Right ventricle myocardium inferior (tissue), 1 donor: ENCODE results near the gene AGFG2. TPM values are rescaled to one million over a fixed set of nuclear protein-coding genes. Genes with fewer than 3 reads are reported as not detected.
A peak's percentile ranks its signal among the peaks of the same experiment; 100 is the strongest.

Source experiments
- ATAC-seq: fragments of 200-7000 bp; cut with Tn5 transposase; one replicate; pipeline ENCODE4 v1.9.1; 2020; ENCODE audit warnings: mild to moderate bottlenecking, moderate library complexity
- DNase-seq: peaks from one replicate; pipeline ENCODE4 v3.0.0; 2021; ENCODE audit errors: missing footprints
- intact Hi-C: fragments of 100-400 bp; cut with DNase I; formaldehyde crosslinking; loops from one replicate; pipeline ENCODE4 v1.11.0; 2022
- total RNA-seq: library from RNA; stranded (reverse); fragmentation: NEBNext Ultra II Directional; extraction: Animal tissue kit (Norgen Biotek cat#: 25700); gene quantifications from one replicate; pipeline ENCODE4 v1.2.1, GENCODE V29; 2021
- donor health status: DM: no; HTN: yes; CAD: no; lungs with severe emphysema.

AGFG2 gene
- total RNA-seq, 1 donor from 2014 or later, result 21.5 TPM

DNA sequence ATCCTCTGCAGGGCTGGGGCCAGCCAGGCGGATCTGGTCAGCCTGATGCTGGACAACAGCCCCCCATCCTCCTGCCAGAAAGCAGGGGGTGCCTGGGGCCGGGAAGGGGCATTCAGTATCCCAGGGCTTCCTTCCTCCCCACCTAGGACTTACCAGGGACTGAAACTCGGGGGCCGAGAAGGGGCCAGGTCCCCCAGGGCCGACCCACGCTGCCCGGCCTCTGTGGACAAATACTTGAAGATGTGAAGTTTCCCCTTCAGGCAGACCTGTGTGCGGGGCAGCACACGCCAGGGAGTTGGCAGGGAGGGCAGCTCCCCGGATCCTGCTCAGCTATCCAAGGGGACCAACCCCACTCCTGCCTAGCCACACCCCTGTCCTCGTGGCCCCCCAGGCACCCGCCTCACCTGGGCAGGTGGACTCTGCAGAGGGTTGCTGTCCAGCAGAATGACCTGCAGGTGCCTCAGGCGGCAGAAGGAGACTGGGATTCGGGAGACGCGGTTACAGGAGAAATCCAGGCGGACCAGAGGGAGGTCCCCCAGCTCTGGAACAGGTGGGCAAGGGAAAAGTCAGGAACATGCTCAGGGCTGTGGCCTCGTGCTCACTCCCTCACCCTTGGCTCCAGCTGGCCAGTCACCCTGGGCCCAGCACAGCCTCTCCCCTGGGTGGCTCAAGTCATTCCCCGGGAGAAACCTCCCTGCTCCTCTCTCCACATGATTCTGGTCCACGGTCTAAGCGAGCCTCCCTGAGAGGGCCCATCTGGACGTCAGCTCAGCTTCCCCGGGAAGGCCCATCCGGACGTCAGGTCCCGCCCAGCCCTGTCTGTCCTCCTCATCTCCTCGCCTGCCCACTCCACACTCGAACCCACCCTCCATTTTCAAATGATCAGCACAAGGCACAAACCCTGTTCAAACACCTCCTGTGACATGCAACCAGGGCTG is 39.5 kb downstream of the AGFG2 start:
- peak; percentile 53 for DNase-seq
- intact Hi-C loops, result no loop called here
- ATAC-seq, result no peak

DNA sequence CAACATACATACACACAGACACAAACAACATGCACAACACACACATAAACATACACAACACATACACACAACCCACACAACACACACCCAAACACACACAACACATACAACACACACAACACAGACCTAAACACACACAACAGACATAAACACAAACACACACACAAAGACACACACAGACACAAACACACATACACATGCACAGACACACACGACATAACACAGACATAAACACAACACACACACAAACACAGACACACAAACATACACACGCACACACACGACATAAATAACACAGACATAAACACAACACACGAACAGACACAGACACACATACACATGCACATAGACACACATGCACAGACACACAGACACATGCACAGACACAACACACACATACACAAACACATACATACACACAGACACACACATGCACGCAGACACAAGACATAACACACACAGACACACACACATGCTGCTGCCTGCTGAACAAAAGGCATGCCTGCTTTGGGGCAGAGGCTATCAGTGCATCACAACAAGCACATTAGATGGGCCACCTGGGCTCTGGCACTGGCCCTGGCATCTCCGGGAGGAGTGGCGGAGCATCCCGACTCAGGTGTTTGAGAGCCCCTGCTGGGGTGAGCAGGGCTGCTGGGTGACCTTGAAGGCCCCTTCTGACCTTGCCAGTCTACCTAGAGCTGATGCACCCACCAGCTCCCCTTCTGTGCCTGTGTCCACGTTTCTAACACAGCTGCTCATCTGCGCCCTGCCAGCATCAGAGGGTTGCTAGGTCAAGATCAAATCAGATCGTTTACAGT is 41.7 kb downstream of the AGFG2 start:
- ATAC-seq (no peak), DNase-seq (no peak)
- intact Hi-C loops, result no loop called here

DNA sequence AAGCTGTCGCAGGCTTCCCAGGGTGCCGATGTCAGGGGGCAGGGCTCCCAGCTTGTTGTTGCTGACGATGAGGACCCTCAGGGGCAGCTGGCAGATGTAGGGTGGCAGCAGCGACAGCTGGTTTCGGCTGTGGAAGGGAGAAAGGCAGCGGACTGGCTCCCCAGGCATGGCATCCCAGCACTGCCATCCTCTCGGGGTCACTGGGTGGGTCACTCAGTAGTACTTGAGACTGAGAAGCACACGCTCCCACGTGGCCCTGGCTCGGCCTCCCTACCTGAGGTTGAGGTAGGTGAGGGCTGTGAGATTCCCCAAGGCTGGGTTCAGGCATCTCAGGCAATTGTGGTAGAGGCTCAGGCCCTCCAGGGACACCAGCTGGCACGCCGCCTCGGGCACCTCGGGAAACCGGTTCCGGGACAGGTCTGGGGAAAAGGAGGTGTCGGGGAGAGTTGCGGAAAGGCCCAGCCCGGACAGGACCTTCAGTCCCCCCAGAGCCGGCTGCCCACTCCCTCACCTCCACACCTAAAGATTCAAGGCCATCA is 43.1 kb downstream of the AGFG2 start:
- DNase-seq (no peak), ATAC-seq (no peak)
- intact Hi-C loops, result no loop called here

GRCh38 chr7:100582650-100583049 is 43.6 kb downstream of the AGFG2 start:
- ATAC-seq (no peak), DNase-seq (no peak)
- intact Hi-C loops, result no loop called here

GRCh38 chr7:100583132-100584053 is 44.4 kb downstream of the AGFG2 start:
- no peak for ATAC-seq
- intact Hi-C loops, result no loop called here

GRCh38 chr7:100584054-100584682 is 45.2 kb downstream of the AGFG2 start:
- intact Hi-C loops, result no loop called here
- DNase-seq (peak; percentile 66), ATAC-seq (no peak)

More at GRCh38 chr7:100583132-100584053, 44.4 kb downstream of the AGFG2 start:
- DNase-seq, result peak; percentile 90

GRCh38 chr7:100584683-100585510 is 45.9 kb downstream of the AGFG2 start:
- no peak for ATAC-seq
- peak; percentile 68 for DNase-seq
- intact Hi-C loops, result loop anchor here (5.0 kb wide), 2 partner anchors 87 to 107 kb away; partner anchors contain the start of genes GIGYF1 and GNB2

DNA sequence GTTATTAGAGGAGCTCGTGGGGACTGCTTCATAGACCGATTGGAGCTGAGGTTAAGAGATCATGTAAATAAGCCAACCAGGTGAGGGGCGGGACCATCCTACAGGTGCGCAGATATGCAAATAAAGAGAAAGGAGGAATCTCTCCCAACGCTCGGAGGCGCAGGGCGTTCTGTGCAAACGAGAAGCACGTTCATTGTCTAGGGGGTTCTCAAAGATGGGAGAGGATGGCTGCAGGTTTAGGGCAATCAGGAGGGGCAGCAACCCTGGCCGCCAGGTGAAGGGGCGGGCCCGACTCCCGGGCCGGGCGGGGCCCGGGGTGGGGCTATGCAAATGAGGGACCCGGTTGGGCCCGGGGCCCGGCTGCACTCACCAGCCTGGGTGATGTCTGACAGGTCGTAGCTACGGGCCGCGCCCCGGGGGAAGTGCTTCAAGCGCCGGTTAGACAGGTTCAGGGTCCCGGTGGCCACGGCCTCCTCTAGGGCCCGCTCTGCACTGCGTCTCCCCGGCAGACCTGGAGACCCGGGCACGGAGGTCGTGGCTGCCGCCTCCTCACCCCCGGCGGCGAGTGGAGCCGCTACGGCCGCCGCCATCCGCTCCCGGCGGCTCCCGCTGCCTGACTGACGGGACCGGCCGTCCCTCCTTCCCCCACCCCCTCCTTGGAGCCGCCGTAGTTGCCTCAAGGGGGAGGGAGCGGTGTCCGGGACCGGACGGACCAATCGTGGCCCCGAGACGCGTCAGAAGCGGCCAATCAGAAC is 46.7 kb downstream of the AGFG2 start, which contains the start of gene LRCH4:
TSS of gene LRCH4 (minus strand) at position 619 of the 755 bp plus-strand sequence. CDS start at position 590, 29 bp downstream.
- intact Hi-C loops, result loop anchor here (2.0 to 5.0 kb wide), 3 partner anchors 27 to 107 kb away; partner anchors contain the start of genes GIGYF1, GNB2 and MOSPD3
- ATAC-seq, result no peak
- DNase-seq, result peak; percentile 68

- DNase-seq, result peak; percentile 100
- ATAC-seq, result peak; percentile 93
- intact Hi-C loops, result loop anchor here (1.0 to 5.0 kb wide), 4 partner anchors 16 to 106 kb away; partner anchors contain the start of genes GIGYF1, GNB2, MOSPD3 and PCOLCE
Measured at GRCh38 chr7:100586266-100587025, 47.4 kb downstream of the AGFG2 start, which contains the start of gene FBXO24. TSS of gene FBXO24 (plus strand) at chr7:100586328. CDS start at chr7:100586626, 298 bp downstream.

DNA sequence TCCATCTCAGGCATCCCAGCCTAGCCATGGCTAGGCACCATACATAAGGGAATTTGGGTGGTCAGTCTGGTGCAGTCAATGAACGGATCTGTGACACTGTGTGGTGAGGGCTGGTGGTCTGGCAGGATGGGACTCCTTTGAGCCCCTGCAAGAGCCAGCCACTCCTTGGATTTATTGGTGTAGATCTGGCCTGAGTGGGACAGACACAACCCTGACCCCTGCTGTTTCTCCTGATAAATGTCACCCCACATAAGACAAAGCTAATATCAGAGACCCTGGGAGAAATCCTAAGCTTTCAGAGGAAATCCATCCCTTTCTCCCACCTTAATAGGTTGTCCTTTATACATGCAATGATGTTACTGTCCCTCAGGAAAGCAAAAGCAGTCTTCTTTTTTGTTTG is 49.4 kb downstream of the AGFG2 start:
- intact Hi-C loops, result loop anchor here (5.0 kb wide), 2 partner anchors 84 to 104 kb away; partner anchors contain the start of genes GIGYF1 and GNB2
- DNase-seq (peak; percentile 1), ATAC-seq (no peak)

DNA sequence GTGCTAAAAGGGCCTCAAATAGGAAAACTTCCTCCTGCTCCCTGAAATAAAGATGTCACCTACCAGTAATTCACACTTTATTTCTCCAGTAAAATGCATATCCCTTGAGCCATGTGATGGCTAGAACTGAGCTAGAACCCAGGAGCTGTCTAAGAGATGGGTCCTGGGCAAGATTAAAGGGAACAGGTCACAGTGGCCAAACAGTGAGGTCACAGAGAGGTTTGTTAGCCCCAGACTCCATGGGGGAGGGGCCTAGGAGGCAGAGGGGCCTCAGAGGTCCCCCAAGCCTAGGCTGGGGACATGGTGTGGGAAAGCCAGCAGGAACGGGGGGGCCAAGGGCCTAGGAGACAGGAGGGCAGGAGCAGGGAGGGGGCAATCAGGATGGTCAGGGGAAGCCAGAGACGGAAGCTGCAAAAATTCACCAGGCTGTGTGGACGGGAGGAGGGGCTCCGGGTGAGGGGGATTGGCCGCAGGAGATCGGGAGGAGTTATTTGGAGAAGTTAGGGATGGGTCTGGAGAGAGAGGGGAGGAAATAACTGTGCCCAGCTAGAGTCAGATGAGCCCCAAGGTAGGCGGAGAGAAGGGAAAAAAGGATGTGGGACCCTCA is 50.4 kb downstream of the AGFG2 start:
- ATAC-seq (no peak), DNase-seq (no peak)
- intact Hi-C loops, result loop anchor here (5.0 kb wide), 2 partner anchors 83 to 103 kb away; partner anchors contain the start of genes GIGYF1 and GNB2

GRCh38 chr7:100590077-100590737 is 51.2 kb downstream of the AGFG2 start:
- DNase-seq (no peak), ATAC-seq (no peak)
- intact Hi-C loops, result no loop called here

GRCh38 chr7:100591596-100591995 is 52.6 kb downstream of the AGFG2 start:
- ATAC-seq (no peak), DNase-seq (no peak)
- intact Hi-C loops, result no loop called here

- ATAC-seq (no peak), DNase-seq (no peak)
- intact Hi-C loops, result no loop called here
Measured at GRCh38 chr7:100595188-100595587, 56.2 kb downstream of the AGFG2 start.
